CD14-positive monocyte (primary cell): ENCODE data around the gene POC1A. TPM values are rescaled to one million over a fixed set of nuclear protein-coding genes. Genes with fewer than 3 reads are reported as not detected.
A peak's percentile ranks its signal among the peaks of the same experiment; 100 is the strongest.

Experiments
- DNase-seq, 3 donors: peaks; one replicate each; pipeline ENCODE4 v3.0.0-alpha.2; 2011 to 2022
- H2AFZ ChIP-seq: 2 replicates; pipeline ENCODE4 v1.6.0; 2012; ENCODE audit warnings: mild to moderate bottlenecking, low read depth, low read length, inconsistent platforms; ENCODE audit not compliant: insufficient read depth, poor library complexity, severe bottlenecking
- H3K27ac ChIP-seq, 2 donors: 1 replicate in 1 of 2; 2 replicates in 1 of 2; pipeline ENCODE4 v1.5.1; 2012 to 2013; ENCODE audit warnings: low read length in 2 of 2, control low read depth in 1 of 2, inconsistent platforms in 1 of 2, low read depth in 1 of 2, mild to moderate bottlenecking in 1 of 2
- H3K27me3 ChIP-seq, 2 donors: one replicate each; pipeline versions ENCODE4 v1.6.0 to v1.6.1; 2011 to 2013; ENCODE audit warnings: low read length in 2 of 2; ENCODE audit not compliant: control insufficient read depth in 2 of 2, insufficient read depth in 2 of 2
- H3K36me3 ChIP-seq, 2 donors: replicated peaks in 1 of 2; 1 replicate in 1 of 2; 2 replicates in 1 of 2; pipeline versions ENCODE4 v1.5.1 to v1.6.1; 2012 to 2013; ENCODE audit warnings: low read length in 2 of 2, control low read depth in 1 of 2, inconsistent platforms in 1 of 2, mild to moderate bottlenecking in 1 of 2; ENCODE audit not compliant: insufficient read depth in 2 of 2, control insufficient read depth in 1 of 2
- H3K4me1 ChIP-seq, 2 donors: 1 replicate in 1 of 2; 2 replicates in 1 of 2; pipeline versions ENCODE4 v1.5.1 to v1.6.1; 2012 to 2013; ENCODE audit warnings: low read length in 2 of 2, control low read depth in 1 of 2, inconsistent platforms in 1 of 2, mild to moderate bottlenecking in 1 of 2, moderate library complexity in 1 of 2; ENCODE audit not compliant: insufficient read depth in 2 of 2, control insufficient read depth in 1 of 2
- H3K4me2 ChIP-seq: replicated peaks from 2 replicates; pipeline ENCODE3; 2012; ENCODE audit warnings: low read length, moderate library complexity, mild to moderate bottlenecking; ENCODE audit not compliant: poor library complexity, severe bottlenecking; ENCODE audit errors: extremely low read depth
- H3K4me3 ChIP-seq, 3 experiments: fragments of 200-600 bp in 1 of 3; sonication (generic) in 1 of 3; replicated peaks in 1 of 3; 1 replicate in 2 of 3; 2 replicates in 1 of 3; pipeline ENCODE4 v1.5.1; 2011 to 2013; ENCODE audit warnings: low read length in 3 of 3, mild to moderate bottlenecking in 3 of 3, control low read depth in 2 of 3, low read depth in 2 of 3, inconsistent platforms in 1 of 3, moderate library complexity in 1 of 3
- H3K79me2 ChIP-seq: 2 replicates; pipeline ENCODE4 v1.6.0; 2012; ENCODE audit warnings: mild to moderate bottlenecking, control low read depth, inconsistent platforms, low read length, moderate library complexity; ENCODE audit not compliant: insufficient read depth
- H3K9ac ChIP-seq: 2 replicates; pipeline ENCODE4 v1.6.0; 2017; ENCODE audit warnings: low read length, mild to moderate bottlenecking; ENCODE audit not compliant: insufficient read depth, poor library complexity, severe bottlenecking
- H3K9me3 ChIP-seq, 2 donors: replicated peaks in 1 of 2; 1 replicate in 1 of 2; 2 replicates in 1 of 2; pipeline versions ENCODE4 v1.5.1 to v1.6.1; 2012 to 2013; ENCODE audit warnings: low read length in 2 of 2, control low read depth in 1 of 2; ENCODE audit not compliant: control insufficient read depth in 1 of 2, insufficient read depth in 1 of 2
- H4K20me1 ChIP-seq: 2 replicates; pipeline ENCODE4 v1.6.0; 2012; ENCODE audit warnings: mild to moderate bottlenecking, low read length, control low read depth, moderate library complexity; ENCODE audit not compliant: insufficient read depth
- H3K27ac Mint-ChIP-seq, 7 donors: one replicate each; pipeline ENCODE4 v1.8.0; 2020; ENCODE audit warnings: mild to moderate bottlenecking in 7 of 7, mixed read lengths in 7 of 7, moderate library complexity in 6 of 7, inconsistent platforms in 2 of 7
- H3K27me3 Mint-ChIP-seq, 3 donors: one replicate each; pipeline ENCODE4 v1.8.0; 2021 to 2022; ENCODE audit warnings: low read depth in 3 of 3, mild to moderate bottlenecking in 3 of 3, mixed read lengths in 3 of 3, moderate library complexity in 3 of 3, inconsistent platforms in 1 of 3
- H3K36me3 Mint-ChIP-seq, 2 donors: one replicate each; pipeline ENCODE4 v1.8.0; 2020; ENCODE audit warnings: mixed read lengths in 2 of 2, inconsistent platforms in 1 of 2, mild to moderate bottlenecking in 1 of 2
- H3K4me1 Mint-ChIP-seq: one replicate; pipeline ENCODE4 v1.8.0; 2020; ENCODE audit warnings: mild to moderate bottlenecking, mixed read lengths
- H3K4me3 Mint-ChIP-seq, 2 donors: one replicate each; pipeline ENCODE4 v1.8.0; 2020; ENCODE audit warnings: mild to moderate bottlenecking in 2 of 2, mixed read lengths in 2 of 2, moderate library complexity in 1 of 2
- H3K9me3 Mint-ChIP-seq, 7 donors: one replicate each; pipeline ENCODE4 v1.8.0; 2020 to 2022; ENCODE audit warnings: mixed read lengths in 7 of 7, mild to moderate bottlenecking in 6 of 7, moderate library complexity in 6 of 7, inconsistent platforms in 2 of 7
- CTCF ChIP-seq: fragments of 200-600 bp; IDR thresholded peaks from one replicate; pipeline ENCODE4 v1.8.0; 2022; ENCODE audit warnings: antibody characterized with exemption, mild to moderate bottlenecking
- WGBS: methylation state at CpG from one replicate; pipeline ENCODE4 v1.1.5; 2013; ENCODE audit warnings: missing lambda C conversion rate; ENCODE audit not compliant: insufficient coverage; 5-methylcytosine and 5-hydroxymethylcytosine counted together
- intact Hi-C, 2 donors: fragments of 100-400 bp; cut with micrococcal nuclease; formaldehyde crosslinking; loops; one replicate each; pipeline versions ENCODE4 v1.15.0 to v1.15.1; 2023
- polyA plus RNA-seq, 3 donors: library from polyadenylated mRNA; depleted of rRNA in 1 of 3; unstranded in 2 of 3; stranded (reverse) in 1 of 3; fragments of 300-500 nt in 2 of 3; fragments of >200 nt in 1 of 3; fragmentation: Illumina TruSeq in 2 of 3; gene quantifications; 1 replicate in 2 of 3; 2 replicates in 1 of 3; pipeline ENCODE4 v1.2.3, GENCODE V29; 2012 to 2021

POC1A gene
- polyA plus RNA-seq, 3 donors, result 1.2 to 2.0 (median 1.5) TPM

DNA sequence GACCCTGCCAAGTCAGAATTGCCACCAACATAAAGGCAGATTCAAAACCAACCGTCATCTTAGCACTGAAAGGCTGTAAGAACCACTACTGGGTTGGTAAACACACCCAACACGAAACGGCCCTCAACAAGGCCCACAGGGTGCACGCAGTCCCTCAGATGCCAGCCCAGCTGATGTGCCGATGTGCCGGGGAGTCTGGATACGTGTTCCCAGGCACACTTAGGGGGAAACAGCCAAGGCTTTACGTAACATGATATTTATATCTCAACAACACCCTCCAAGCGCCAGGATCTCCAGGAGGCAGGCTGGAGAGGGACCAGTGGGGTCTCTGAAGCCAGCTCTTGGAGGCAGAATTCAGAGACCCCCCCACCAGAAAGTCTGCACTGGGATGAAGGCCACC lies 14.2 kb downstream of the POC1A start:
- H3K27me3 ChIP-seq, result no peaks in the 10 kb centered on the region
- H3K9ac ChIP-seq, result no peak overlapping the region
- no peak for TF ChIP-seq CTCF
- H3K9me3 ChIP-seq, result no peaks in the 10 kb centered on the region
- H4K20me1 ChIP-seq, result no peaks in the 10 kb centered on the region
- H3K27ac Mint-ChIP-seq, result no peak overlapping the region
- DNase-seq, result no peak
- no peak overlapping the region for H3K27ac ChIP-seq
- peaks cover 0 to 4% of the 10 kb centered on the region in 2 donors for H3K4me1 ChIP-seq
- no peak overlapping the region for H3K4me3 Mint-ChIP-seq
- intact Hi-C loops, result loop anchor here (5.0 kb wide), 1 partner anchor 198 kb away; the partner anchor contains the start of genes PARP3 (in 2 of the 2) and RRP9 (in 2 of the 2)
- no peaks in the 10 kb centered on the region for H3K27me3 Mint-ChIP-seq
- peaks cover 17 to 85% of the 10 kb centered on the region in 2 donors for H3K36me3 ChIP-seq
- H3K4me1 Mint-ChIP-seq, result peaks cover 6% of the 10 kb centered on the region
- H3K79me2 ChIP-seq, result peaks cover 9% of the 10 kb centered on the region
- H3K4me3 ChIP-seq, result no peak overlapping the region
- H3K36me3 Mint-ChIP-seq, result peaks cover 42 to 79% of the 10 kb centered on the region in 2 donors
- WGBS, result 98% methylated on average over 4 of the region's 9 CpGs
- no peak overlapping the region for H2AFZ ChIP-seq
- no peak overlapping the region for H3K4me2 ChIP-seq
- no peaks in the 10 kb centered on the region for H3K9me3 Mint-ChIP-seq

DNA sequence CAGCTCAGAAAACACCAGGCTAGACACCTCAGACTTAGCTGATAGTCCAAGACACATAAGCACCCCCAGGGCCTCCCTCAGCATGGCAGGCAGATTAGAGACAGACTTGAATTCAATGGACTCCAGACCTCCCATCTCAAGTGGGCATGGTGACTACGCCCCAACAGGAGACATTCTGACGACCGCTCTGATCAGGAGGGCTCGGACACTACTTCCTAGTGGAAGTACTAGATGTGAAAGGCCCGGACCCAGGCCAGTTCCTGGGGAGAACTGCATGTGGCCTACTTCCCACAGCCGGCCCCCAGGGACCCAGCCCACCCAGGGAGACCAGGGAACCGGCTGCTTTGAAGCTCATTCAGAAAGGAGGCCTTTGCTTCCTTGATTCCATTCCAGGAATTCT lies 16.9 kb downstream of the POC1A start:
- peaks cover 41 to 82% of the 10 kb centered on the region in 2 donors for H3K36me3 Mint-ChIP-seq
- peak overlapping the region in 1 of 7 donors; percentile 18 for H3K27ac Mint-ChIP-seq
- peaks cover 0 to under 1% of the 10 kb centered on the region in 2 donors for H3K4me1 ChIP-seq
- H3K4me1 Mint-ChIP-seq, result peaks cover 2% of the 10 kb centered on the region
- peaks cover 17 to 84% of the 10 kb centered on the region in 2 donors for H3K36me3 ChIP-seq
- no peak overlapping the region for H3K4me3 ChIP-seq
- H3K79me2 ChIP-seq, result no peaks in the 10 kb centered on the region
- no peaks in the 10 kb centered on the region for H3K9me3 ChIP-seq
- no peak overlapping the region for H3K9ac ChIP-seq
- H3K27me3 ChIP-seq, result no peaks in the 10 kb centered on the region
- no peak overlapping the region for H3K4me2 ChIP-seq
- WGBS, result 100% methylated on average over 5 of the region's 7 CpGs
- no peak for DNase-seq
- no peak overlapping the region for H2AFZ ChIP-seq
- no peak overlapping the region for H3K4me3 Mint-ChIP-seq
- no peak for TF ChIP-seq CTCF
- no peaks in the 10 kb centered on the region for H4K20me1 ChIP-seq
- peaks cover 0 to 2% (median 0%) of the 10 kb centered on the region in 3 donors for H3K27me3 Mint-ChIP-seq
- H3K27ac ChIP-seq, result no peak overlapping the region
- no peaks in the 10 kb centered on the region for H3K9me3 Mint-ChIP-seq
- intact Hi-C loops, result no loop called here
